ENCODE data around the gene ARTN.
A peak's percentile ranks its signal among the peaks of the same experiment; 100 is the strongest.

Gene ARTN

DNA sequence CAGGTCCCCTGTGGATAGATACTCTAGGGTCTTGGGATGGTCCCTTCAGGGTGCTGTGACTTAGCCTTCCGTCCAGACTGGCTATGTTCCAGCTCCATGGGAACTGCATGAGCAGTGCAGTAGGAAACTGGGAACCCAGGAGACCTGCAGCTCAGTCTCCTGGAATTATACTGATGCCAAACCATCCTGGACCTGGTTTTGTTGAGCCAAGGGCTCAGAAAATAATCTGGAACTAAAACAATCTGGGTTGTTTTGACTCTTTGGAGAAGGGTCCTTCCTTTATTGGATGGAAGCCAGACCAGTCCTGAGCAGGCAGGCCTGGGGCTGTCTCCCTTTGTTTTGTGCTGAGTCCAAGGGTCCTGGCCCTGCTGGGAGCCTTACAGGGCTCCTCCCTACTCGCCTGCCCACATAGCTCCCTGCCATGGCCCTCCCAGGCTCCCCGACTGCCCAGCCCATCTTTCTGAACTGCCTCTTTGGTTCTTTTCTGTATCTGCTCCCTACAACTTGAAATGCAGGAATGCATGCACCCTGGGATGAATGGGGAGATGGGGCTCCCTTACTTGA, 14.4 kb downstream of the ARTN start:
- no peak for DNase-seq

- peak; percentile 61 for DNase-seq
These were observed 16.1 kb downstream of the ARTN start for GRCh38 chr1:43949678-43950077.

- DNase-seq, result no peak
These were observed 17.7 kb downstream of the ARTN start for GRCh38 chr1:43951021-43951985.

GRCh38 chr1:43952731-43953346, 19.2 kb downstream of the ARTN start:
- no peak for DNase-seq

GRCh38 chr1:43953361-43953760, 19.8 kb downstream of the ARTN start:
- no peak for DNase-seq

DNA sequence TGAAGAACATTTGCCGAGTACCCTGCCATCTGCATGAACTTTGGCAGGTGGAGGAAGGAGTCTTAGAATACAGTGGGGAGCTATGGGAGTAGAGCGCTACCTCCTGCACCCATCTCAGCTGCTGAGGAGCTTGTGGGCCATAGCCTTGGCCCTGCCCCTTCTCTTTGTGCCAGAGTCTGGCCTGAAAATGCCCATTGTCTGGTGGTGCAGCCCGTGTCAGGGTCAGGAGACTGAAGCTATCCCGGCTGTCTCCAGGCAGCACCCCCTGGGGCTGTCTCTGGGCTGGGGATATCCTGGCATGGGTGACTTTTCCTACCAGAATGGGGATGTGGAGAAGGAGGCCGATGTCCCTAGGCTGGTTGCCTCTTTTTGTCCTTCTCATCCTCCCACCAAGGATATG, 20.4 kb downstream of the ARTN start:
- DNase-seq, result no peak

DNA sequence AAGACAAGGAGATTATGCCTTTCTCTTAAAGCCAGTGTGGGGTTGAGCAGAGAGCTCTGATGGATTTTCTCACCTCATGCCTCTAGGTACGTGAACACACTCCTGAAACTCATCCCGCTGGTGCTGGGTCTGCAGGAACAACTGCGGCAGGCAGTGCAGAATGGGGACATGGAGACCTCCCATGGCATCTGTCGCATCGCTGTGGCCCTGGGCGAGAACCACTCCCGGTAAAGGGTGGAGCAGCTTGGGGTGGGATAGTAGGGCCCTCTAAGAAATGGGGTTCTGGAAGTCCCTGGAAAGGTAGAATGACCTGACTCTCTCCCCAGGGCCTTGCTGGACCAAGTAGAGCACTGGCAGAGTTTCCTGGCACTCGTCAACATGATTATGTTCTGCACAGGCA, 22.6 kb downstream of the ARTN start:
- DNase-seq, result no peak

DNA sequence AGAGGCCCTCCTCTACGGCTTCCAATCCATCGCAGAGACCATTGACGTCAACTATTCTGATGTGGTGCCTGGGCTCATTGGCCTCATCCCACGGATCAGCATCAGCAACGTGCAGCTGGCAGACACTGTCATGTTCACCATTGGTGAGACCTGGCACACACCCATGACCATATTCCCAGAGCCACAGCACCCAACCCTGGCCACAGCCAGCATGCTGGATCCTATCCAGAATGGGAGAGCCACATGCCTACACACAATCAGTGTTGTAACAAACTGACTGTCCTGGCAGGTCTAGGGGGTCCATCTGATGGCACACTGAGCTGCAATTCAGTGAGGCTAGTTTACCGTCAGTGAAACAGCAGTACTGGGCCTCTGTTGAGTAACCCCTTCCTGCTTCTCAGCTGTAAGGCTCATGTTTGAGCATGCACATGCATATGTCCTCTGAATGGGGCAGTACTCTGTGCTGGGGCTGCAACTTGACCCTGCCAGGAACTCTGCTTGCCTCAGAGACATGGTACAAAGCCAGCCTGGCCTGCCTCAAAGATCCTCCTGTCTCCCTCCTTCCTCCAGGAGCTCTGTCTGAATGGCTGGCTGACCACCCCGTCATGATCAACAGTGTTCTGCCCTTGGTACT, 23.9 kb downstream of the ARTN start:
- no peak for DNase-seq

DNA sequence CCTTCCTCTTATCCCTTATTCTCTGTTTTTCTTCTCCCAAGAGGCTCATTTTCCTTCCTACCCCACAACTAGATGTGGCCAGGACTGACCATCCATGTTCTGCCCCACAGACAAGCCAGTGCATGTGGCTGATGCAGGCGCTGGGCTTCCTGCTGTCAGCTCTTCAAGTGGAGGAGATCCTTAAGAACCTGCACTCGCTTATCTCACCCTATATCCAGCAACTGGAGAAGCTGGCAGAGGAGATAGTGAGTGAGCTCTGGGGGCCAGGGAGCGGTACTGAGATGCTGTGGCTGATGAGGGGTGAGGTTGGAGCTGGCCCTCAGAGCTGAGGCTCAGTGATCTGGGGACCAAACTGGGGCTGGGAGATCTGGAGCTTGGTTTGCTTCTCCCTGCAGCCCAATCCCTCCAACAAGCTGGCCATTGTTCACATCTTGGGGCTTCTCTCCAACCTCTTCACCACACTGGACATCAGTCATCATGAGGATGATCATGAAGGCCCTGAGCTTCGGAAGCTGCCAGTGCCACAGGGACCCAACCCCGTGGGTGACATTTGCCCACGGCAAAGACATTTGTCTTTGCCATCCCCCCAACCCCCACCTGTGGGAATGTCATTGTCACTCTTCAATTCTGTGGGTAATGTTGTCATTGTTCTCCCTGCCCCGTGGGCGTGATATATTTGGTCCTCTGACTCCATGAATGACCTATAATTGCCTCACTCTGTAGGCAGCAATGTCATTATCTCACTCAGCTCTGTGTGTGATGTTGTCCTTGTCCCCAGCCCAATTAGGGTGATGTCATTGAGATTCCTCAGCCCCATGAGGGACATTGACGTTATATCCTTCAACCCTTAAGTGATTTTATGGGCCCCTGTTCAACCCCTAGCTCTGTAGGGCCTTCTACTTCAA, 25.0 kb downstream of the ARTN start:
- DNase-seq, result no peak

GRCh38 chr1:43960798-43961197, 27.2 kb downstream of the ARTN start:
- DNase-seq, result no peak

GRCh38 chr1:43961692-43962091, 28.1 kb downstream of the ARTN start:
- DNase-seq, result no peak

GRCh38 chr1:43962324-43962723, 28.7 kb downstream of the ARTN start:
- DNase-seq, result no peak

GRCh38 chr1:43963006-43963405, 29.4 kb downstream of the ARTN start:
- no peak for DNase-seq

GRCh38 chr1:43963890-43964289, 30.3 kb downstream of the ARTN start:
- no peak for DNase-seq

DNA sequence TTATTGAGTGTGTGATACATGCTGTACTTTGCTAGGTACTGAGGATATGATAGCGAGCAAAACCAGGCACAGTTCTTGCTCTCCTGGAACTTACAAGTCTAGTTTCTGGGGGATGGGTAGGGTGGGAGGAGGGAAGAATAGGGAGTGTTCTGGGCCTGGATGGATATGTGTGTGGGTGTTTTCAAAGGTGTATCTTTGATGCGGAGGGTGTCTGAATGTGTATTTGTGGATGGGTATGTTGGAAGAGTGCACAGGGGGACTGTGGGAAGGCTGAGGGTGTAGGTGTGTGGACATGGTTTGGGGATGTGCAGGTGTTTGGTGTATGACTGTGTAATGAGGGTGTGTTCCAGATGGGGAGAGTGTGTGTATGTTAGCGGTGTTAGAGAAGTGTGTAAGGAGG, 31.7 kb downstream of the ARTN start:
- DNase-seq, result no peak

DNA sequence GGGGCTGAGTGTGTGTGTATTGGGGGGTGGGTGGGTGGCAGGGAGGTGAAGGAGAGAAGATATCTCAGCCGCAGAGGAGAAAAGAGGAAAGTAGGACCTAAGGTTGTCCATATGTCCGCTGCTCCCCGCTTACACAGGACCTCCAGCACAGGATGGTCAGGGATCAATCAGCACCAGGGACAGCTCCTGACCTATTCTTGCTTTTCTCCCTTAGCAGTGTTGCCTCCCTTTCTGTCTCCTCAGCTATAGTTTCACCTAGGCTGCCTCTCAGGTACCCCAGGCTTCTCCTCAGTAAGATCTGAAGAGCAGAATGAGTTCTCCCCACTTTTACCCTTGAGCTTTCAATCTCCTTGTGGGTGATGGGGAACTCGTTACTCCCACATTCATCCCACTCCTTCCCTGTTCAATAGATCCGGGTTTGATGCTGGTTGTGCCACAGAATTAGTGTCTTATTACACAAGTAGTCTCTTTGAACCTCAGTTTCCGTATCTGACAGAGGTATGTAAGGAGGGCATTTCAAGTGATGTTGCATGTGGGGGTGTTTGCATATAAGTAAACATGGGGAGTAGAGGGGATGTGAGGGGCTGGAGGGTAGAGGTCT, 34.8 kb downstream of the ARTN start:
- no peak for DNase-seq

DNA sequence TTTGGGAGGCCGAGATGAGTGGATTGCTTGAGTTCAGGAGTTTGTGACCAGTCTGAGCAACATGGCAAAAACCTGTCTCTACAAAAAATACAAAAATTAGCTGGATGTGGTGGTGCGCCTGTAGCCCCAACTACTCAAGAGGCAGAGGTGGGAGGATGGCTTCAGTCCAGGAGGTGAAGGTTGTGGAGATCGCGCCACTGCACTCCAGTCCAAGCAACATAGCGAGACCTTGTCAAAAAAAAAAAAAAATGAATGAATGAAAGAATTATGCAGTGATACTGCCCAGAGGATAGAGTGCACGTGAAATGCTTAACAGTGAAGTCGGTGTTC, 35.8 kb downstream of the ARTN start:
- no peak for DNase-seq

DNA sequence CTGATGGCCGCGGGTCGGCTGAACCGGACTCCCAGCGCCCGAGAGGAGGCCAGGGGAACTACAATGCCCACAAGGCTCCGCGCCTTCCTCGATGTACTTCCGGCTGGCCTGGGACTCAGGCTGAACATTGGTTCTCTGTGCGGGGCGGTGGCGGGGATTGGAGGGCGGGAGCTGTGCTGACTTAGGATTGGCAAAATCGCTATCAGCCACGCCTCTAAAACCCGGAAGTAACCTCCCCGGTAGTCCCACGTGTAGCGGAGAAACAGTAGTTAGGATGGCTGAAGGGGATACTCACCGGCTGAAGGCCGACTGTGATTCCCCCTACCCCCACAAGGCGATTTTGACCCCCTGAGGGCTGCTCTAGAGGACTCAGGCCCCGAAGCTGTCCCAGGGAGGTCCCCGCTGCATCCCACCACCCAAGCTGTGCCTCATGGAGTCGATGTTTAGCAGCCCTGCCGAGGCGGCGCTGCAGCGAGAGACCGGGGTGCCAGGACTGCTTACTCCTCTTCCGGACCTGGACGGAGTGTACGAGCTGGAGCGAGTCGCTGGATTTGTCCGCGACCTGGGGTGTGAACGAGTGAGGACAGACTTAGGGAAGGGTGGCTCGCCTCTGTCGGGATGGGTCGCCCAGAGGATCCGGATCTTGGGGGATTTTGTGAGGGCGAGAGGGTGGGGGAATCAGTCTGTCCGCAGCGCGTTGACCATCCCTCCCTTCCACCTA, 36.3 kb downstream of the ARTN start, which contains the start of gene DPH2:
Gene DPH2 (plus strand): TSS at position 265 of the 721 bp plus-strand sequence. CDS start 166 bp downstream, at position 431.
- peak; percentile 96 for DNase-seq

- DNase-seq, result no peak
These were observed 36.9 kb downstream of the ARTN start for GRCh38 chr1:43970502-43970901.

- DNase-seq, result no peak
These were observed 37.3 kb downstream of the ARTN start for GRCh38 chr1:43970911-43971310.

DNA sequence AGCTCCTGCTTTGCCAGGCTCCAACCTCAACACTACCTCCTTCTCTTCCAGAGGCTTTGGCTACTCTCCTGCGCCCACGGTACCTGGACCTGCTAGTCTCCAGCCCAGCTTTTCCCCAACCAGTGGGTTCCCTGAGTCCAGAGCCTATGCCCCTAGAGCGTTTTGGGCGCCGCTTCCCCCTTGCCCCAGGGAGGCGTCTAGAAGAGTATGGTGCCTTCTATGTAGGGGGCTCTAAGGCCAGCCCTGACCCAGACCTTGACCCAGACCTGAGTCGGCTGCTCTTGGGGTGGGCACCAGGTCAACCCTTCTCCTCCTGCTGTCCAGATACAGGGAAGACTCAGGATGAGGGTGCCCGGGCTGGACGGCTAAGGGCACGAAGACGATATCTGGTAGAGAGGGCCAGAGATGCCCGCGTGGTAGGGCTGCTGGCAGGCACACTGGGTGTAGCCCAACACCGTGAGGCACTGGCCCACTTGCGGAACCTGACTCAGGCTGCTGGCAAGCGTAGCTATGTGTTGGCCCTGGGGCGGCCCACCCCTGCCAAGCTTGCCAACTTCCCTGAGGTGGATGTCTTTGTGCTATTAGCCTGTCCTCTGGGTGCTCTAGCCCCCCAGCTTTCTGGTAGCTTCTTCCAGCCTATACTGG, 37.9 kb downstream of the ARTN start:
- no peak for DNase-seq

Data from right forelimb (tissue), 1 donor.